ENCODE data around the gene P3H2. TPM values are rescaled to one million over a fixed set of nuclear protein-coding genes. Genes with fewer than 3 reads are reported as not detected.

The P3H2 gene
- polyA plus RNA-seq, 3 donors: 93.0 to 114 (median 105) TPM

- DNase-seq (ENCODE audit: low read depth in 3 of 3, low spot score in 2 of 3): no peak
Measured at GRCh38 chr3:190125436-190126068, 4.9 kb upstream of the P3H2 start.

- DNase-seq (ENCODE audit: low read depth in 3 of 3, low spot score in 2 of 3): no peak
Measured at GRCh38 chr3:190124067-190124466, 3.4 kb upstream of the P3H2 start.

- no peak for DNase-seq (ENCODE audit: low read depth in 3 of 3, low spot score in 2 of 3)
Measured at GRCh38 chr3:190122198-190122771, 1.6 kb upstream of the P3H2 start.

GRCh38 chr3:190121383-190121782, 686 bp upstream of the P3H2 start:
- DNase-seq (ENCODE audit: low read depth in 3 of 3, low spot score in 2 of 3): no peak

- no peak for DNase-seq (ENCODE audit: low read depth in 3 of 3, low spot score in 2 of 3)
Measured at GRCh38 chr3:190121061-190121377, 322 bp upstream of the P3H2 start.

- no peak for DNase-seq (ENCODE audit: low read depth in 3 of 3, low spot score in 2 of 3)
Measured at GRCh38 chr3:190119461-190120268, 1.0 kb downstream of the P3H2 start.

GRCh38 chr3:190118438-190118837, 2.3 kb downstream of the P3H2 start:
- no peak for DNase-seq (ENCODE audit: low read depth in 3 of 3, low spot score in 2 of 3)

- DNase-seq (ENCODE audit: low read depth in 3 of 3, low spot score in 2 of 3): no peak
Measured at GRCh38 chr3:190117981-190118380, 2.7 kb downstream of the P3H2 start.

- DNase-seq (ENCODE audit: low read depth in 3 of 3, low spot score in 2 of 3): no peak
Measured at GRCh38 chr3:190116551-190117067, 4.1 kb downstream of the P3H2 start.

GRCh38 chr3:190110826-190111225, 9.9 kb downstream of the P3H2 start:
- DNase-seq (ENCODE audit: low read depth in 3 of 3, low spot score in 2 of 3): no peak

- no peak for DNase-seq (ENCODE audit: low read depth in 3 of 3, low spot score in 2 of 3)
Measured at GRCh38 chr3:190109441-190109840, 11.3 kb downstream of the P3H2 start.

GRCh38 chr3:190108804-190109203, 11.9 kb downstream of the P3H2 start:
- no peak for DNase-seq (ENCODE audit: low read depth in 3 of 3, low spot score in 2 of 3)

GRCh38 chr3:190105876-190106275, 14.8 kb downstream of the P3H2 start:
- DNase-seq (ENCODE audit: low read depth in 3 of 3, low spot score in 2 of 3): no peak

- DNase-seq (ENCODE audit: low read depth in 3 of 3, low spot score in 2 of 3): peak in 1 of 3 donors; percentile 63
Measured at GRCh38 chr3:190101320-190102011, 19.2 kb downstream of the P3H2 start.

GRCh38 chr3:190099099-190099498, 21.6 kb downstream of the P3H2 start:
- DNase-seq (ENCODE audit: low read depth in 3 of 3, low spot score in 2 of 3): no peak

GRCh38 chr3:190097617-190098016, 23.1 kb downstream of the P3H2 start:
- no peak for DNase-seq (ENCODE audit: low read depth in 3 of 3, low spot score in 2 of 3)

- DNase-seq (ENCODE audit: low read depth in 3 of 3, low spot score in 2 of 3): no peak
Measured at GRCh38 chr3:190097025-190097424, 23.7 kb downstream of the P3H2 start.

- DNase-seq (ENCODE audit: low read depth in 3 of 3, low spot score in 2 of 3): no peak
Measured at GRCh38 chr3:190096345-190096744, 24.4 kb downstream of the P3H2 start.

- no peak for DNase-seq (ENCODE audit: low read depth in 3 of 3, low spot score in 2 of 3)
Measured at GRCh38 chr3:190094160-190094718, 26.5 kb downstream of the P3H2 start.

GRCh38 chr3:190092250-190092649, 28.4 kb downstream of the P3H2 start:
- DNase-seq (ENCODE audit: low read depth in 3 of 3, low spot score in 2 of 3): no peak

GRCh38 chr3:190089711-190090110, 31.0 kb downstream of the P3H2 start:
- DNase-seq (ENCODE audit: low read depth in 3 of 3, low spot score in 2 of 3): no peak

Data from right renal cortex interstitium (tissue), 3 donors.